Stomach (tissue), 4 donors: Measurements from ENCODE around the gene NFATC2.

Experiments
- CTCF ChIP-seq, 7 experiments: fragments of 450-650 bp in 4 of 7; fragments of 200-600 bp in 3 of 7; sonication (generic) in 3 of 7; IDR thresholded peaks; one replicate each; pipeline ENCODE4 v1.5.1; 2016 to 2019; ENCODE audit warnings: antibody characterized with exemption in 7 of 7, control low read depth in 2 of 7, mild to moderate bottlenecking in 1 of 7
- EP300 ChIP-seq: sonication (generic); formaldehyde crosslinking; IDR thresholded peaks from one replicate; pipeline ENCODE4 v1.6.1; 2017; ENCODE audit warnings: antibody characterized with exemption
- POLR2A ChIP-seq, 4 donors: fragments of 450-650 bp; IDR thresholded peaks; one replicate each; pipeline ENCODE4 v1.6.1; 2016; ENCODE audit warnings: antibody characterized with exemption in 4 of 4, control low read depth in 2 of 4, mild to moderate bottlenecking in 1 of 4, moderate library complexity in 1 of 4
- POLR2AphosphoS5 ChIP-seq, 3 donors: sonication (generic); formaldehyde crosslinking; IDR thresholded peaks; one replicate each; pipeline ENCODE4 v1.6.1; 2016; ENCODE audit warnings: antibody characterized with exemption in 3 of 3

GRCh38 chr20:51379601-51380341 lies 162.7 kb downstream of the NFATC2 start:
- TF ChIP-seq CTCF (IDR thresholded peaks at IDR 0.05) (no peak), POLR2A (IDR thresholded peaks at IDR 0.05) (no peak), POLR2AphosphoS5 (IDR thresholded peaks at IDR 0.05) (no peak), EP300 (no peak)
